ENCODE data around the gene LRRN2.

GRCh38 chr1:204572923-204573922 lies 112.3 kb downstream of the LRRN2 start:
- TF ChIP-seq REST (IDR thresholded peaks at IDR 0.05; ENCODE audit: insufficient read depth in 1 of 2, low read depth in 2 of 2, low read length in 2 of 2) (no peak), FOXP2 (optimal IDR thresholded peaks at IDR 0.05; ENCODE audit: borderline replicate concordance, extremely low read depth, extremely low read length, insufficient read depth) (no peak), SIN3A (IDR thresholded peaks at IDR 0.05; ENCODE audit: borderline replicate concordance, insufficient read depth, low read length) (no peak)

Measured in PFSK-1 (cell line).